Mesodermal cell (in vitro differentiated cells): ENCODE measurements around the gene MCF2L2.
"Not testable (repeated sequence)": the region's sequence is repeated elsewhere in the genome, so short reads cannot be mapped to it uniquely, and the experiment has no call there.

Experiments
- H3K27ac ChIP-seq: 2 replicates; pipeline ENCODE4 v1.7.0; 2013; ENCODE audit warnings: mild to moderate bottlenecking, low read depth, low read length, moderate library complexity; ENCODE audit not compliant: severe bottlenecking
- H3K36me3 ChIP-seq: 2 replicates; pipeline ENCODE4 v1.7.1; 2013; ENCODE audit warnings: mild to moderate bottlenecking, low read length, moderate library complexity; ENCODE audit not compliant: control insufficient read depth, insufficient read depth
- H3K4me1 ChIP-seq: one replicate; pipeline ENCODE4 v1.7.1; 2013; ENCODE audit warnings: mild to moderate bottlenecking, low read length; ENCODE audit not compliant: insufficient read depth, control insufficient read depth, poor library complexity, severe bottlenecking
- H3K4me3 ChIP-seq: 2 replicates; pipeline ENCODE4 v1.7.0; 2013; ENCODE audit warnings: low read length, control low read depth, mild to moderate bottlenecking; ENCODE audit not compliant: insufficient read depth, poor library complexity, severe bottlenecking; ENCODE audit errors: extremely low read depth
- H3K9me3 ChIP-seq: 2 replicates; pipeline ENCODE4 v1.7.1; 2013; ENCODE audit warnings: mild to moderate bottlenecking, low read length, moderate library complexity; ENCODE audit not compliant: control insufficient read depth
- WGBS, 2 experiments: methylation state at CpG; one replicate each; pipeline ENCODE4 v1.1.5; 2013; ENCODE audit warnings: missing lambda C conversion rate in 2 of 2; ENCODE audit not compliant: insufficient coverage in 2 of 2; 5-methylcytosine and 5-hydroxymethylcytosine counted together

Gene MCF2L2

GRCh38 chr3:183178512-183178832 lies 249.9 kb downstream of the MCF2L2 start:
- Histone ChIP-seq H3K4me1 (peaks cover 3% of the 10 kb centered on the region), H3K9me3 (no peaks in the 10 kb centered on the region), H3K4me3 (peak overlapping the region; percentile 46), H3K27ac (no peak overlapping the region), H3K36me3 (no peaks in the 10 kb centered on the region)
- 20 to 57% methylated on average over 1 to 6 of the region's 6 CpGs for WGBS, 2 experiments

- H3K4me3 ChIP-seq, result no peak overlapping the region
- H3K36me3 ChIP-seq, result no peaks in the 10 kb centered on the region
- no peaks in the 10 kb centered on the region for H3K9me3 ChIP-seq
- H3K27ac ChIP-seq, result no peak overlapping the region
- no peaks in the 10 kb centered on the region for H3K4me1 ChIP-seq
- WGBS, 2 experiments, result 100% methylated on average over 1 to 2 of the region's 5 CpGs
These were observed 256.3 kb downstream of the MCF2L2 start for GRCh38 chr3:183172051-183172639.

- WGBS, 2 experiments, result 100% methylated on average over 1 of the region's 1 CpG; no CpG with 5 or more reads in 1 of the 2 experiments
- H3K4me1 ChIP-seq, H3K27ac ChIP-seq, H3K36me3 ChIP-seq, H3K9me3 ChIP-seq, H3K4me3 ChIP-seq: not testable (repeated sequence)
These were observed 260.4 kb downstream of the MCF2L2 start for GRCh38 chr3:183167975-183168374.

- 93 to 96% methylated on average over 12 to 23 of the region's 25 CpGs for WGBS, 2 experiments
- Histone ChIP-seq H3K4me3 (no peak overlapping the region), H3K4me1 (peaks cover 18% of the 10 kb centered on the region), H3K27ac (no peak overlapping the region), H3K36me3 (no peaks in the 10 kb centered on the region), H3K9me3 (no peaks in the 10 kb centered on the region)
These were observed 264.9 kb downstream of the MCF2L2 start for GRCh38 chr3:183163563-183163962.

GRCh38 chr3:183161552-183162336 lies 266.7 kb downstream of the MCF2L2 start:
- Histone ChIP-seq H3K36me3 (no peaks in the 10 kb centered on the region), H3K9me3 (no peaks in the 10 kb centered on the region), H3K4me1 (peaks cover 18% of the 10 kb centered on the region), H3K27ac (no peak overlapping the region), H3K4me3 (peak overlapping the region; percentile 40)
- WGBS, 2 experiments, result 48 to 65% methylated on average over 10 to 15 of the region's 25 CpGs

GRCh38 chr3:183160616-183161015 lies 267.8 kb downstream of the MCF2L2 start:
- WGBS, 2 experiments, result 93 to 97% methylated on average over 4 of the region's 5 CpGs
- H3K9me3 ChIP-seq, result no peaks in the 10 kb centered on the region
- no peak overlapping the region for H3K4me3 ChIP-seq
- no peaks in the 10 kb centered on the region for H3K36me3 ChIP-seq
- no peak overlapping the region for H3K27ac ChIP-seq
- peaks cover 18% of the 10 kb centered on the region for H3K4me1 ChIP-seq

GRCh38 chr3:183159333-183159732 lies 269.1 kb downstream of the MCF2L2 start:
- Histone ChIP-seq H3K27ac (no peak overlapping the region), H3K9me3 (no peaks in the 10 kb centered on the region), H3K4me1 (peaks cover 18% of the 10 kb centered on the region), H3K36me3 (no peaks in the 10 kb centered on the region), H3K4me3 (no peak overlapping the region)
- 57 to 62% methylated on average over 3 of the region's 3 CpGs for WGBS, 2 experiments

- Histone ChIP-seq H3K4me3 (no peak overlapping the region), H3K36me3 (no peaks in the 10 kb centered on the region), H3K4me1 (peaks cover 18% of the 10 kb centered on the region), H3K27ac (peak overlapping the region; percentile 30), H3K9me3 (no peaks in the 10 kb centered on the region)
- 80 to 95% methylated on average over 2 to 3 of the region's 3 CpGs for WGBS, 2 experiments
These were observed 269.8 kb downstream of the MCF2L2 start for GRCh38 chr3:183158551-183159006.

- no peak overlapping the region for H3K27ac ChIP-seq
- no peaks in the 10 kb centered on the region for H3K9me3 ChIP-seq
- H3K4me3 ChIP-seq, result no peak overlapping the region
- H3K36me3 ChIP-seq, result no peaks in the 10 kb centered on the region
- peaks cover 18% of the 10 kb centered on the region for H3K4me1 ChIP-seq
- WGBS, 2 experiments, result no CpG with 5 or more reads among the region's 2 CpGs
These were observed 270.3 kb downstream of the MCF2L2 start for GRCh38 chr3:183158113-183158512.

- Histone ChIP-seq H3K36me3 (no peaks in the 10 kb centered on the region), H3K9me3 (no peaks in the 10 kb centered on the region), H3K4me3 (no peak overlapping the region), H3K4me1 (peaks cover 6% of the 10 kb centered on the region), H3K27ac (no peak overlapping the region)
- WGBS, 2 experiments, result 90% methylated on average over 2 of the region's 5 CpGs; no CpG with 5 or more reads in 1 of the 2 experiments
These were observed 272.2 kb downstream of the MCF2L2 start for GRCh38 chr3:183156266-183156665.

GRCh38 chr3:183155499-183155898 lies 272.9 kb downstream of the MCF2L2 start:
- Histone ChIP-seq H3K36me3 (no peaks in the 10 kb centered on the region), H3K4me1 (peaks cover 6% of the 10 kb centered on the region), H3K27ac (no peak overlapping the region), H3K4me3 (no peak overlapping the region), H3K9me3 (no peaks in the 10 kb centered on the region)
- 88 to 98% methylated on average over 4 of the region's 4 CpGs for WGBS, 2 experiments
